ENCODE data around the gene FDXR.

Gene FDXR

GRCh38 chr17:74832421-74832820, 40.4 kb downstream of the FDXR start:
- DNase-seq: no peak

GRCh38 chr17:74831444-74832146, 41.2 kb downstream of the FDXR start:
- no peak for DNase-seq

GRCh38 chr17:74830861-74831260, 41.9 kb downstream of the FDXR start:
- no peak for DNase-seq

- no peak for DNase-seq
These were observed 45.0 kb downstream of the FDXR start for GRCh38 chr17:74827800-74828199.

- DNase-seq: no peak
These were observed 46.7 kb downstream of the FDXR start for GRCh38 chr17:74825952-74826719.

GRCh38 chr17:74824961-74825627, 47.7 kb downstream of the FDXR start:
- no peak for DNase-seq

- no peak for DNase-seq
These were observed 49.8 kb downstream of the FDXR start for GRCh38 chr17:74822939-74823367.

GRCh38 chr17:74822335-74822938, 50.4 kb downstream of the FDXR start:
- DNase-seq: no peak

GRCh38 chr17:74821655-74822334, 51.0 kb downstream of the FDXR start:
- no peak for DNase-seq

- DNase-seq: no peak
These were observed 52.9 kb downstream of the FDXR start for GRCh38 chr17:74819801-74820436.

- DNase-seq: no peak
These were observed 54.4 kb downstream of the FDXR start for GRCh38 chr17:74818291-74818938.

GRCh38 chr17:74816905-74817620, 55.7 kb downstream of the FDXR start:
- no peak for DNase-seq

GRCh38 chr17:74815550-74816370, 57.0 kb downstream of the FDXR start:
- no peak for DNase-seq

- DNase-seq: no peak
These were observed 57.7 kb downstream of the FDXR start for GRCh38 chr17:74815067-74815466.

- no peak for DNase-seq
These were observed 58.3 kb downstream of the FDXR start for GRCh38 chr17:74814453-74814852.
